H1 (cell line): ENCODE results near the gene RNU6-9. TPM values are rescaled to one million over a fixed set of nuclear protein-coding genes. Genes with fewer than 3 reads are reported as not detected.

Experiments
- CTCF ChIA-PET: fragments of 300-600 bp; sonication (Branson Sonifier 250); formaldehyde crosslinking; loops from one replicate; lab custom pipeline; 2021; ENCODE audit not compliant: partially characterized antibody; lab: Charles Lee
- POLR2A ChIA-PET: fragments of 300-600 bp; sonication (Branson Sonifier 250); formaldehyde crosslinking; loops from one replicate; lab custom pipeline; 2021; ENCODE audit warnings: inconsistent platforms; ENCODE audit not compliant: partially characterized antibody; lab: Charles Lee
- DNase-seq, 2 experiments: peaks; one replicate each; pipeline versions ENCODE4 v3.0.0 to v3.0.0-alpha.2; 2010 to 2022; ENCODE audit warnings: low spot score in 2 of 2, low read depth in 1 of 2, mixed read lengths in 1 of 2
- FAIRE-seq: peaks from 2 replicates; lab custom pipeline; 2011; peaks lifted over from hg19 to GRCh38; lab: Jason Lieb, UNC
- H2AFZ ChIP-seq: 2 replicates; pipeline ENCODE4 v1.8.1; 2012; ENCODE audit warnings: low read length, inconsistent platforms
- H2AK5ac ChIP-seq: 2 replicates; pipeline ENCODE4 v1.6.1; 2013; ENCODE audit warnings: low read depth, low read length
- H2BK120ac ChIP-seq: replicated peaks from 2 replicates; pipeline ENCODE3; 2013; ENCODE audit warnings: low read depth, low read length, inconsistent platforms
- H2BK12ac ChIP-seq: 2 replicates; pipeline ENCODE4 v1.6.1; 2013; ENCODE audit warnings: low read depth, low read length
- H2BK15ac ChIP-seq: 2 replicates; pipeline ENCODE4 v1.6.1; 2013; ENCODE audit warnings: low read length
- H2BK20ac ChIP-seq: 2 replicates; pipeline ENCODE4 v1.6.1; 2013; ENCODE audit warnings: low read length
- H2BK5ac ChIP-seq: 2 replicates; pipeline ENCODE4 v1.6.1; 2013; ENCODE audit warnings: low read depth, low read length
- H3K14ac ChIP-seq: 2 replicates; pipeline ENCODE4 v1.6.1; 2013; ENCODE audit warnings: inconsistent platforms; ENCODE audit not compliant: insufficient read length
- H3K18ac ChIP-seq: 2 replicates; pipeline ENCODE4 v1.6.1; 2013; ENCODE audit warnings: low read length; ENCODE audit errors: extremely low read depth
- H3K23ac ChIP-seq: 2 replicates; pipeline ENCODE4 v1.6.1; 2013; ENCODE audit warnings: inconsistent platforms; ENCODE audit not compliant: insufficient read length
- H3K23me2 ChIP-seq: 2 replicates; pipeline ENCODE4 v1.6.1; 2013; ENCODE audit warnings: low read depth, low read length
- H3K27ac ChIP-seq: 2 replicates; pipeline ENCODE4 v1.6.1; 2011; ENCODE audit warnings: low read depth, low read length, inconsistent platforms
- H3K27me3 ChIP-seq, 4 experiments: replicated peaks in 1 of 4; 1 replicate in 1 of 4; 2 replicates in 3 of 4; pipeline versions ENCODE4 v1.6.1 to v1.8.1; 2011 to 2013; ENCODE audit warnings: low read length in 3 of 4, mild to moderate bottlenecking in 3 of 4, inconsistent platforms in 2 of 4, mixed read lengths in 2 of 4, moderate library complexity in 1 of 4; ENCODE audit not compliant: control insufficient read depth in 3 of 4, insufficient read depth in 3 of 4; ENCODE audit errors: extremely low read depth in 1 of 4
- H3K36me3 ChIP-seq, 4 experiments: 2 replicates each; pipeline versions ENCODE4 v1.6.1 to v1.8.1; 2011 to 2013; ENCODE audit warnings: mild to moderate bottlenecking in 4 of 4, low read length in 3 of 4, moderate library complexity in 2 of 4, control low read depth in 1 of 4, inconsistent platforms in 1 of 4; ENCODE audit not compliant: insufficient read depth in 4 of 4, control insufficient read depth in 2 of 4
- H3K4ac ChIP-seq: replicated peaks from 2 replicates; pipeline ENCODE3; 2013; ENCODE audit warnings: low read length, low read depth, mixed read lengths, inconsistent platforms; ENCODE audit not compliant: insufficient read length
- H3K4me1 ChIP-seq, 4 experiments: replicated peaks in 1 of 4; 1 replicate in 1 of 4; 2 replicates in 3 of 4; pipeline versions ENCODE4 v1.6.1 to v1.8.1; 2011 to 2013; ENCODE audit warnings: low read length in 3 of 4, inconsistent platforms in 2 of 4, mixed read lengths in 1 of 4; ENCODE audit not compliant: insufficient read depth in 4 of 4, control insufficient read depth in 3 of 4
- H3K4me2 ChIP-seq, 2 experiments: 2 replicates each; pipeline versions ENCODE4 v1.6.1 to v1.8.1; 2011 to 2013; ENCODE audit warnings: low read depth in 2 of 2, low read length in 2 of 2, control low read depth in 1 of 2, inconsistent platforms in 1 of 2, mild to moderate bottlenecking in 1 of 2; ENCODE audit not compliant: insufficient read depth in 1 of 2
- H3K4me3 ChIP-seq, 4 experiments: fragments of 200-600, 300-600 bp in 1 of 4; sonication (generic), shearing (Covaris generic), sonication (Bioruptor Twin) in 1 of 4; 2 replicates each; pipeline versions ENCODE4 v1.5.1 to v1.8.1; 2011 to 2016; ENCODE audit warnings: low read length in 4 of 4, low read depth in 3 of 4, control low read depth in 2 of 4, inconsistent platforms in 2 of 4, mild to moderate bottlenecking in 2 of 4, mixed read lengths in 1 of 4, moderate library complexity in 1 of 4; ENCODE audit not compliant: insufficient read depth in 2 of 4; ENCODE audit errors: extremely low read depth in 1 of 4
- H3K56ac ChIP-seq: replicated peaks from 2 replicates; pipeline ENCODE3; 2013; ENCODE audit warnings: low read depth, mild to moderate bottlenecking, mixed read lengths, low read length, inconsistent platforms; ENCODE audit not compliant: insufficient read length
- H3K79me1 ChIP-seq: 2 replicates; pipeline ENCODE4 v1.6.1; 2013; ENCODE audit warnings: low read depth, low read length, control low read depth
- H3K79me2 ChIP-seq, 2 experiments: 2 replicates each; pipeline versions ENCODE4 v1.6.1 to v1.8.1; 2012 to 2013; ENCODE audit warnings: low read length in 2 of 2, mild to moderate bottlenecking in 2 of 2, inconsistent platforms in 1 of 2; ENCODE audit not compliant: insufficient read depth in 2 of 2, control insufficient read depth in 1 of 2
- H3K9ac ChIP-seq, 4 experiments: replicated peaks in 1 of 4; 1 replicate in 1 of 4; 2 replicates in 3 of 4; pipeline versions ENCODE4 v1.6.1 to v1.8.1; 2011 to 2013; ENCODE audit warnings: low read depth in 3 of 4, low read length in 3 of 4, control low read depth in 2 of 4, mild to moderate bottlenecking in 2 of 4, moderate library complexity in 2 of 4, inconsistent platforms in 1 of 4; ENCODE audit errors: extremely low read depth in 1 of 4
- H3K9me3 ChIP-seq, 2 experiments: 2 replicates each; pipeline versions ENCODE4 v1.6.1 to v1.8.1; 2012 to 2013; ENCODE audit warnings: mild to moderate bottlenecking in 2 of 2, moderate library complexity in 2 of 2, control low read depth in 1 of 2, inconsistent platforms in 1 of 2, low read depth in 1 of 2, low read length in 1 of 2, mixed read lengths in 1 of 2; ENCODE audit not compliant: insufficient read depth in 2 of 2
- H4K20me1 ChIP-seq, 2 experiments: replicated peaks in 1 of 2; 2 replicates each; pipeline versions ENCODE3 to v1.8.1; 2011 to 2013; ENCODE audit warnings: inconsistent platforms in 2 of 2, low read length in 2 of 2, mild to moderate bottlenecking in 1 of 2; ENCODE audit not compliant: insufficient read depth in 2 of 2, control insufficient read depth in 1 of 2
- H4K5ac ChIP-seq: 2 replicates; pipeline ENCODE4 v1.6.1; 2013; ENCODE audit warnings: low read length, low read depth, mixed read lengths, inconsistent platforms; ENCODE audit not compliant: insufficient read length
- H4K8ac ChIP-seq: 2 replicates; pipeline ENCODE4 v1.8.0; 2013; ENCODE audit warnings: mild to moderate bottlenecking, moderate library complexity, low read length, inconsistent platforms; ENCODE audit not compliant: insufficient read depth; ENCODE audit errors: extremely low read depth
- H4K91ac ChIP-seq: replicated peaks from 2 replicates; pipeline ENCODE3; 2013; ENCODE audit warnings: low read length, mixed read lengths, inconsistent platforms; ENCODE audit not compliant: insufficient read length
- CBX8 ChIP-seq: fragments of 300-800, 300-1000 bp; sonication (generic); IDR thresholded peaks from 2 replicates; pipeline ENCODE4 v1.7.1; 2016; ENCODE audit warnings: low read depth, low read length, borderline replicate concordance
- SAP30 ChIP-seq: fragments of 300-600 bp; sonication (generic); IDR thresholded peaks from 2 replicates; pipeline ENCODE4 v1.7.1; 2012; ENCODE audit warnings: low read length, moderate library complexity, mild to moderate bottlenecking, inconsistent platforms; ENCODE audit not compliant: insufficient read depth, insufficient replicate concordance
- SP1 ChIP-seq: IDR thresholded peaks from 2 replicates; pipeline ENCODE4 v1.6.1; 2011; ENCODE audit warnings: low read depth, low read length
- TEAD4 ChIP-seq: IDR thresholded peaks from 2 replicates; pipeline ENCODE4 v1.6.1; 2012; ENCODE audit warnings: low read depth, low read length, inconsistent platforms, mixed read lengths
- whole genome bisulfite sequencing, 2 experiments: shearing (Covaris generic) in 1 of 2; methylation state at CpG; one replicate each; pipeline versions ENCODE4 v1.1.6 to v1.1.7; 2013 to 2015; ENCODE audit warnings: low lambda C conversion rate in 2 of 2, mixed read lengths in 2 of 2, inconsistent platforms in 1 of 2, low coverage in 1 of 2, missing lambda C conversion rate in 1 of 2; ENCODE audit not compliant: insufficient replicate concordance in 2 of 2, insufficient coverage in 1 of 2, insufficient read length in 1 of 2; ENCODE audit errors: extremely low coverage in 1 of 2, missing lambda C conversion rate in 1 of 2; 5-methylcytosine and 5-hydroxymethylcytosine counted together
- polyA plus RNA-seq, 7 experiments: library from polyadenylated mRNA; depleted of rRNA in 3 of 7; stranded (reverse) in 5 of 7; unstranded in 2 of 7; fragments of >200 nt in 5 of 7; fragments of 200-250 nt in 2 of 7; gene quantifications; 1 replicate in 5 of 7; 2 replicates in 1 of 7; 4 replicates in 1 of 7; pipeline versions ENCODE4 v1.2.1 to v1.2.3, GENCODE V29; 2011 to 2013; ENCODE audit warnings: missing spikeins in 2 of 7, mixed read lengths in 2 of 7
- total RNA-seq: library from RNA; stranded (reverse); fragmentation: NEBNext Ultra II Directional; extraction: Animal tissue kit (Norgen Biotek cat#: 25700); gene quantifications from 2 replicates; pipeline ENCODE4 v1.2.1, GENCODE V29; 2021
- TF ChIP-seq, protein P1 (sequence below): IDR thresholded peaks from 2 replicates; pipeline ENCODE4 v1.6.1; 2011; ENCODE audit warnings: low read length, improper control_type of control experiment
- TF ChIP-seq, protein P2 (sequence below): IDR thresholded peaks from 2 replicates; pipeline ENCODE4 v1.6.1; 2012; ENCODE audit warnings: inconsistent platforms

RNU6-9 gene
- total and polyA plus RNA-seq, 2 of the 8 experiments (the other 6 are each of a cell fraction or from before 2014, with no cell fraction given), result not detected

GRCh38 chr19:889662-890295, 3.5 kb upstream of the RNU6-9 start:
- Histone ChIP-seq H3K27me3 (no peaks in the 10 kb centered on the region), H3K36me3 (peaks cover 0 to 15% (median 10%) of the 10 kb centered on the region in 4 experiments; a peak in 4 of 8 replicates), H3K18ac (no peak overlapping the region), H2AK5ac (no peak overlapping the region), H4K5ac (no peak overlapping the region), H3K23ac (no peak overlapping the region), H3K4me2 (no peak overlapping the region), H2BK120ac (no peak overlapping the region), H3K4ac (no peak overlapping the region), H3K56ac (no peak overlapping the region), H2BK12ac (no peak overlapping the region), H2BK5ac (no peak overlapping the region), H4K20me1 (peaks cover 5 to 13% of the 10 kb centered on the region in 2 experiments), H3K27ac (no peak overlapping the region), H3K9ac (no peak overlapping the region), H3K4me3 (no peak overlapping the region), H3K79me1 (peaks cover 7% of the 10 kb centered on the region), H3K4me1 (peaks cover 0 to 2% (median 0%) of the 10 kb centered on the region in 4 experiments; a peak in 2 of 7 replicates), H3K9me3 (no peaks in the 10 kb centered on the region), H2BK20ac (no peak overlapping the region), H2BK15ac (no peak overlapping the region), H4K8ac (no peak overlapping the region), H3K79me2 (no peaks in the 10 kb centered on the region; a peak in 1 of 4 replicates), H3K23me2 (peaks cover 3% of the 10 kb centered on the region; the same call in 1 of the 2 replicates), H2AFZ (no peak overlapping the region), H3K14ac (no peak overlapping the region), H4K91ac (no peak overlapping the region)
- ChIA-PET CTCF (interaction anchor here (1.1 kb wide), 1 partner anchor 16 kb away, joined by 3 read pairs; no protein-coding TSS in a partner anchor), POLR2A (interaction anchor here (8.8 kb wide), 1 partner anchor 12 kb away, joined by 82 read pairs; no protein-coding TSS in a partner anchor)
- TF ChIP-seq SAP30, result no peak
- no peak for TF ChIP-seq SP1
- TF ChIP-seq, protein P1, sequence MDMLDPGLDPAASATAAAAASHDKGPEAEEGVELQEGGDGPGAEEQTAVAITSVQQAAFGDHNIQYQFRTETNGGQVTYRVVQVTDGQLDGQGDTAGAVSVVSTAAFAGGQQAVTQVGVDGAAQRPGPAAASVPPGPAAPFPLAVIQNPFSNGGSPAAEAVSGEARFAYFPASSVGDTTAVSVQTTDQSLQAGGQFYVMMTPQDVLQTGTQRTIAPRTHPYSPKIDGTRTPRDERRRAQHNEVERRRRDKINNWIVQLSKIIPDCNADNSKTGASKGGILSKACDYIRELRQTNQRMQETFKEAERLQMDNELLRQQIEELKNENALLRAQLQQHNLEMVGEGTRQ, result no peak
- no peak for TF ChIP-seq CBX8
- no peak for TF ChIP-seq TEAD4
- TF ChIP-seq, protein P2, sequence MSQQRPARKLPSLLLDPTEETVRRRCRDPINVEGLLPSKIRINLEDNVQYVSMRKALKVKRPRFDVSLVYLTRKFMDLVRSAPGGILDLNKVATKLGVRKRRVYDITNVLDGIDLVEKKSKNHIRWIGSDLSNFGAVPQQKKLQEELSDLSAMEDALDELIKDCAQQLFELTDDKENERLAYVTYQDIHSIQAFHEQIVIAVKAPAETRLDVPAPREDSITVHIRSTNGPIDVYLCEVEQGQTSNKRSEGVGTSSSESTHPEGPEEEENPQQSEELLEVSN, result no peak
- DNase-seq (no peak), FAIRE-seq (no peak)
- WGBS, 2 experiments, result 94% methylated on average over 25 of the region's 26 CpGs; no CpG with 5 or more reads in 1 of the 2 experiments
